Mesenchymal stem cell (in vitro differentiated cells and primary cell): ENCODE results near the gene WWP2.
A peak's percentile ranks its signal among the peaks of the same experiment; 100 is the strongest.
"Not testable (repeated sequence)": the region's sequence is repeated elsewhere in the genome, so short reads cannot be mapped to it uniquely, and the experiment has no call there.

Experiments
- DNase-seq: peaks from one replicate; pipeline ENCODE4 v3.0.0-alpha.2; 2013
- H2AFZ ChIP-seq: one replicate; pipeline ENCODE4 v1.6.1; 2013; ENCODE audit warnings: low read depth, mild to moderate bottlenecking, control low read depth, inconsistent platforms, low read length, moderate library complexity
- H2AK5ac ChIP-seq: 2 replicates; pipeline ENCODE4 v1.6.1; 2013; ENCODE audit warnings: low read length, moderate library complexity, mild to moderate bottlenecking, inconsistent platforms; ENCODE audit not compliant: severe bottlenecking
- H2BK120ac ChIP-seq: one replicate; pipeline ENCODE4 v1.6.1; 2013; ENCODE audit warnings: low read depth, mild to moderate bottlenecking, inconsistent platforms, low read length, moderate library complexity
- H2BK12ac ChIP-seq, 2 experiments: one replicate each; pipeline ENCODE4 v1.6.1; 2013; ENCODE audit warnings: inconsistent platforms in 2 of 2, low read length in 2 of 2, mild to moderate bottlenecking in 2 of 2, moderate library complexity in 2 of 2, control low read depth in 1 of 2
- H2BK15ac ChIP-seq: one replicate; pipeline ENCODE4 v1.6.1; 2013; ENCODE audit warnings: mild to moderate bottlenecking, low read depth, inconsistent platforms; ENCODE audit not compliant: poor library complexity, severe bottlenecking
- H2BK5ac ChIP-seq: 2 replicates; pipeline ENCODE4 v1.6.1; 2013; ENCODE audit warnings: low read depth, mild to moderate bottlenecking, low read length, control low read depth, inconsistent platforms; ENCODE audit not compliant: poor library complexity, severe bottlenecking
- H3K14ac ChIP-seq, 2 experiments: one replicate each; pipeline ENCODE4 v1.6.1; 2013; ENCODE audit warnings: inconsistent platforms in 2 of 2, low read length in 2 of 2, control low read depth in 1 of 2, mild to moderate bottlenecking in 1 of 2, moderate library complexity in 1 of 2
- H3K18ac ChIP-seq, 2 experiments: one replicate each; pipeline ENCODE4 v1.6.1; 2013; ENCODE audit warnings: inconsistent platforms in 2 of 2, low read length in 2 of 2, control low read depth in 1 of 2, low read depth in 1 of 2, mild to moderate bottlenecking in 1 of 2
- H3K23ac ChIP-seq, 2 experiments: one replicate each; pipeline ENCODE4 v1.6.1; 2013; ENCODE audit warnings: inconsistent platforms in 2 of 2, low read length in 2 of 2, mild to moderate bottlenecking in 2 of 2, moderate library complexity in 2 of 2, control low read depth in 1 of 2
- H3K27ac ChIP-seq: 2 replicates; pipeline ENCODE4 v1.5.1; 2013; ENCODE audit warnings: mild to moderate bottlenecking, moderate library complexity, low read length, control low read depth, inconsistent platforms; ENCODE audit not compliant: poor library complexity, severe bottlenecking
- H3K27me3 ChIP-seq, 2 experiments: 2 replicates each; pipeline versions ENCODE4 v1.6.1 to v1.7.0; 2013; ENCODE audit warnings: low read length in 2 of 2, mild to moderate bottlenecking in 2 of 2, moderate library complexity in 2 of 2, control low read depth in 1 of 2, inconsistent platforms in 1 of 2; ENCODE audit not compliant: control insufficient read depth in 1 of 2, insufficient read depth in 1 of 2
- H3K36me3 ChIP-seq, 2 experiments: 2 replicates each; pipeline versions ENCODE4 v1.6.1 to v1.7.0; 2013; ENCODE audit warnings: low read length in 2 of 2, control low read depth in 1 of 2, inconsistent platforms in 1 of 2, low read depth in 1 of 2, mild to moderate bottlenecking in 1 of 2; ENCODE audit not compliant: insufficient read depth in 2 of 2, control insufficient read depth in 1 of 2
- H3K4ac ChIP-seq, 2 experiments: one replicate each; pipeline ENCODE4 v1.6.1; 2013; ENCODE audit warnings: inconsistent platforms in 2 of 2, low read length in 2 of 2, mild to moderate bottlenecking in 2 of 2, moderate library complexity in 2 of 2, control low read depth in 1 of 2, low read depth in 1 of 2
- H3K4me1 ChIP-seq: 2 replicates; pipeline ENCODE4 v1.6.1; 2013; ENCODE audit warnings: low read depth, low read length, control low read depth; ENCODE audit not compliant: control insufficient read depth, insufficient read depth
- H3K4me2 ChIP-seq: 2 replicates; pipeline ENCODE4 v1.6.1; 2013; ENCODE audit warnings: low read length, mild to moderate bottlenecking, inconsistent platforms; ENCODE audit not compliant: poor library complexity, severe bottlenecking
- H3K4me3 ChIP-seq, 2 experiments: 2 replicates each; pipeline versions ENCODE4 v1.5.1 to v1.7.0; 2013; ENCODE audit warnings: low read length in 2 of 2, mild to moderate bottlenecking in 2 of 2, control low read depth in 1 of 2, low read depth in 1 of 2; ENCODE audit not compliant: insufficient read depth in 1 of 2
- H3K79me1 ChIP-seq: replicated peaks from 2 replicates; pipeline ENCODE4 v1.6.1; 2013; ENCODE audit warnings: mild to moderate bottlenecking, control low read depth, low read length, inconsistent platforms; ENCODE audit not compliant: poor library complexity, severe bottlenecking
- H3K9ac ChIP-seq: 2 replicates; pipeline ENCODE4 v1.7.0; 2013; ENCODE audit warnings: mild to moderate bottlenecking, low read length, moderate library complexity
- H3K9me3 ChIP-seq: 2 replicates; pipeline ENCODE4 v1.7.0; 2013; ENCODE audit warnings: mild to moderate bottlenecking, low read length; ENCODE audit not compliant: control insufficient read depth
- H4K8ac ChIP-seq: one replicate; pipeline ENCODE4 v1.6.1; 2013; ENCODE audit warnings: inconsistent platforms, mild to moderate bottlenecking, low read length, moderate library complexity
- H4K91ac ChIP-seq: one replicate; pipeline ENCODE4 v1.6.1; 2013; ENCODE audit warnings: mild to moderate bottlenecking, low read length, inconsistent platforms
- WGBS: methylation state at CpG from one replicate; pipeline ENCODE4 v1.1.7; 2013; ENCODE audit warnings: mixed read lengths; 5-methylcytosine and 5-hydroxymethylcytosine counted together

WWP2 gene

DNA sequence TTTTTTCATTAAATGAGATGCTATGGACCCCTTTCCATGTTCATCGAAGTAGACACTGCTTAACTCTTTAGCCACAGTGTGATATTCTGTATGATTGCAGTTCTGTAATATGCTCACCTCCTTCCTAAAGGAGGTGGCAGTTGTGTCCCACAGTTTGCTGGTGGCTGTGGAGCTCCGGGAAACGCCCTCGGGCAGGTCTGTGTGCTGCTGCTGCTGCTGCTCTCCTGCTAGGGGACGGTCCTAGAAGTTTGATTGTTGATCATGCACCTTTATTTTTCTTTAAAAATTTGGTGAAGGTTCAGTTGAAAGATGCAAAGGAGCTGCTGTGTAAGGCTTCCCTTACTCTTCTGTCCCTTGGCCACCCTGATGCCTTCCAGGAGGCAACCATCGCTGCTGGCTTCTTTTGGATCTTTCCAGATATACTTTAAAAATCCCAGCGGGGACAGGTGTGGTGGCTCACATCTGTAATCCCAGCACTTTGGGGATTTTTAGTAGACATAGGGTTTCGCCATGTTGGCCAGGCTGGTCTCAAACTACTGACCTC, 180.6 kb downstream of the WWP2 start:
- Histone ChIP-seq H3K27me3 (no peaks in the 10 kb centered on the region), H3K4ac (no peak overlapping the region), H3K9ac (no peak overlapping the region), H2AFZ (no peak overlapping the region), H2BK12ac (no peak overlapping the region), H3K9me3 (no peaks in the 10 kb centered on the region), H2BK15ac (no peak overlapping the region), H3K27ac (no peak overlapping the region), H3K79me1 (no peaks in the 10 kb centered on the region), H2BK5ac (no peak overlapping the region), H2AK5ac (no peak overlapping the region), H3K23ac (no peak overlapping the region), H4K91ac (no peak overlapping the region), H3K4me3 (no peak overlapping the region), H3K4me1 (peaks cover 6% of the 10 kb centered on the region), H3K14ac (no peak overlapping the region), H3K4me2 (no peak overlapping the region), H2BK120ac (no peak overlapping the region), H3K18ac (no peak overlapping the region), H3K36me3 (peaks cover 33 to 43% of the 10 kb centered on the region in 2 experiments), H4K8ac (no peak overlapping the region)
- WGBS: 96% methylated on average over 7 of the region's 8 CpGs
- no peak for DNase-seq

DNA sequence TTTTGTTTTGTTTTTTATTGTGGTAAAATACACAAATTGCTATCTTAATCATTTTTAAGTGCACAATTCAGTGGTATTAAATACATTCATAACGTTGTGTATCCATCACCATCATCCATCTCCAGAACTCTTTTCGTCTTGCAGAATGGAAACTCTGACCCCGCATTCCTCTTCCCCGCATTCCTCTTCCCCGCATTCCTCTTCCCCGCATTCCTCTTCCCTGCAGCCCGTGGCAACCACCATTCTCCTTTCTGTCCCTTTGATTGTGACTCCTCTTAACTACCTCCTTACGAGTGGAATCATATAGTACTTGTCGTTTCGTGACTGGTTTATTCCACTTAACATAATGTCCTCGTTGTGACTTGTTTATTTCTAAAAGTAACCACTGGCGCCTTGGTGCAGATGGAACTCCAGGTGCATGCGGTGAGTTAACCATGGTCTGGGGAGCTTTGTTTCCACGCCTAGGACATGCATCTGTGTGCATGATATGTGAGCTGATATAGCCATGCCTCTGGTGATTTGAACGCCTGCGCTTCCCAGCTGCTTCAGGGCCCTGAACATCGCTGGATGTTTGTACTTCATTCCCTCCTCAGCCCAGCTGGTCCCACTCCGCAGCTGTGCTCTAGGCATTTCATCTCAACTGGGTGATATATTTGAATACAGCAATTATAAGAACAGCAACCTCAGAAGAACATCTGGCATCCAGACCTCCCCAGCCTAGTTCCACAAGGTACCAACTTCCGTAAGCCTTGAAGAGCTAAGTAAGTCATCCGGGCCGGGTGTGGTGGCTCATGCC, 181.3 kb downstream of the WWP2 start:
- not testable (repeated sequence) for H2BK5ac ChIP-seq, H2BK120ac ChIP-seq, H2BK15ac ChIP-seq, H3K79me1 ChIP-seq, H4K8ac ChIP-seq, H4K91ac ChIP-seq, H3K27ac ChIP-seq, H3K27me3 ChIP-seq, H3K4me3 ChIP-seq, H3K18ac ChIP-seq, H2BK12ac ChIP-seq, H3K23ac ChIP-seq, H3K14ac ChIP-seq, H3K4ac ChIP-seq, H3K4me2 ChIP-seq, H3K9me3 ChIP-seq, H3K9ac ChIP-seq, H2AFZ ChIP-seq, H3K4me1 ChIP-seq, H2AK5ac ChIP-seq
- 49% methylated on average over 13 of the region's 21 CpGs for WGBS
- peak; percentile 67 for DNase-seq
- H3K36me3 ChIP-seq: peaks cover 27 to 38% of the 10 kb centered on the region in 2 experiments

DNA sequence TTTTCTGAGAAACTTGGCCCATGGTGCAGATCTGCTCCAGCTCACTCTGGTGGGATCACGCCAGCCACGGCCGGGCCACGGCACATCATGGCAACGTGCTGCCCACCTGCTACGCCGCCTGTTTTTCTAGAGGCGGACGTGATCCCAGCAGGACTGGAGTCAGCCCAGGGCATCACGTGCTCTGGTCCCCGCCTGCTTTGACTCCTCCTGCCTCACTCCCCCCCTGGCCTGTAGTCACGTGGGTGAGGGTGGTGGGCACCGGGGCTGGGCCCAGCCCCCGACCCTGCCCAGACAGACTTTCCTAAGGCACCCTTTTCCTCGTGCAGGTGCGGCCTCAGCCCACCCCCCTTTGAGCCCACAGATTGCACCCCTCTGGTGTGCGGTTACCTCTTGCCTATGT, 188.3 kb downstream of the WWP2 start:
- no CpG with 5 or more reads among the region's 17 CpGs for whole genome bisulfite sequencing
- not testable (repeated sequence) for H3K9ac ChIP-seq, DNase-seq, H3K14ac ChIP-seq, H3K4me3 ChIP-seq, H2BK12ac ChIP-seq, H2BK15ac ChIP-seq, H3K4ac ChIP-seq, H3K27me3 ChIP-seq, H3K9me3 ChIP-seq, H3K18ac ChIP-seq, H3K79me1 ChIP-seq, H4K8ac ChIP-seq, H2AK5ac ChIP-seq, H2BK5ac ChIP-seq, H3K4me1 ChIP-seq, H3K36me3 ChIP-seq, H3K27ac ChIP-seq, H3K23ac ChIP-seq, H3K4me2 ChIP-seq, H2AFZ ChIP-seq, H2BK120ac ChIP-seq, H4K91ac ChIP-seq

DNA sequence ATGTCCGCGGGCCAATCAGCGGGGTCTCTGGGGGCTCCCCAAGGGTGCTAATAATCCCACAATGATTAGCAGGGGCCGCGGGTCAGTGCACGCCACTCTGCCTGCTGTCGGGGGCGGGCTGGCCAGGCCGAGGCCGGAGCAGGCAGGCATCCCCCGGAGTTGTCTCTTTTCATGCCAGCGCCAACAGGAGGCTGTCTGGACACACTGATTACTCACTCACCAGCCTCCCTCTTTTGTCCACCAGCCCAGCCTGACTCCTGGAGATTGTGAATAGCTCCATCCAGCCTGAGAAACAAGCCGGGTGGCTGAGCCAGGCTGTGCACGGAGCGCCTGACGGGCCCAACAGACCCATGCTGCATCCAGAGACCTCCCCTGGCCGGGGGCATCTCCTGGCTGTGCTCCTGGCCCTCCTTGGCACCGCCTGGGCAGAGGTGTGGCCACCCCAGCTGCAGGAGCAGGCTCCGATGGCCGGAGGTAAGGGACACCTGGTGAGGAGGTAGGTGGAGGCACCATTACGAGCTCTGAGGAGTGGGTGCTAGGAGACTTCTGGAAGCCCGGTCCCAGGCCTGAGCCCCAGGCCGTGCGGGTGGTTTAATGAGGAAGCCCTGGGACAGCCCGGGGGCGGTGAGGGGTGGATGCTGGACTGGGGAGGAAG, 189.0 kb downstream of the WWP2 start, which contains the start of gene CLEC18A:
CLEC18A (plus strand) TSS at position 318 of the 655 bp plus-strand sequence; CDS start at position 351, 33 bp downstream.
- H2BK15ac ChIP-seq, H3K27ac ChIP-seq, H3K36me3 ChIP-seq, H3K14ac ChIP-seq, H3K4me3 ChIP-seq, H2AFZ ChIP-seq, H2AK5ac ChIP-seq, H2BK5ac ChIP-seq, H3K27me3 ChIP-seq, H3K4ac ChIP-seq, H4K8ac ChIP-seq, H3K4me2 ChIP-seq, H4K91ac ChIP-seq, H3K9ac ChIP-seq, H3K4me1 ChIP-seq, H2BK12ac ChIP-seq, H2BK120ac ChIP-seq, H3K9me3 ChIP-seq, H3K79me1 ChIP-seq, H3K18ac ChIP-seq, DNase-seq, H3K23ac ChIP-seq: not testable (repeated sequence)
- WGBS: no CpG with 5 or more reads among the region's 26 CpGs
